ENCODE measurements around the gene PHKA1. TPM values are rescaled to one million over a fixed set of nuclear protein-coding genes. Genes with fewer than 3 reads are reported as not detected.

PHKA1 gene
- total RNA-seq, 1 experiment from 2014 or later: 7.4 TPM

- H3K27ac Mint-ChIP-seq (ENCODE audit: unreplicated experiment): no peak overlapping the region
- no peaks in the 10 kb centered on the region for H3K9me3 Mint-ChIP-seq (ENCODE audit: low read depth, unreplicated experiment)
- no peak for TF ChIP-seq CTCF (IDR thresholded peaks at IDR 0.05; ENCODE audit: unreplicated experiment)
- H3K27me3 Mint-ChIP-seq (ENCODE audit: unreplicated experiment): no peaks in the 10 kb centered on the region
- no TSS peak for BruUV-seq (replicated peaks)
- H3K36me3 Mint-ChIP-seq (ENCODE audit: insufficient read depth, unreplicated experiment): no peaks in the 10 kb centered on the region
- no peak overlapping the region for H3K4me3 Mint-ChIP-seq (ENCODE audit: low read depth, unreplicated experiment)
- CTCF ChIA-PET: no interaction called here
- intact Hi-C loops (cut with micrococcal nuclease; ENCODE audit: unreplicated experiment): no loop called here
- no peaks in the 10 kb centered on the region for H3K4me1 Mint-ChIP-seq (ENCODE audit: low read depth, unreplicated experiment)
- no peak for DNase-seq
These were observed 62.0 kb downstream of the PHKA1 start for GRCh38 chrX:72652082-72652481.

DNA sequence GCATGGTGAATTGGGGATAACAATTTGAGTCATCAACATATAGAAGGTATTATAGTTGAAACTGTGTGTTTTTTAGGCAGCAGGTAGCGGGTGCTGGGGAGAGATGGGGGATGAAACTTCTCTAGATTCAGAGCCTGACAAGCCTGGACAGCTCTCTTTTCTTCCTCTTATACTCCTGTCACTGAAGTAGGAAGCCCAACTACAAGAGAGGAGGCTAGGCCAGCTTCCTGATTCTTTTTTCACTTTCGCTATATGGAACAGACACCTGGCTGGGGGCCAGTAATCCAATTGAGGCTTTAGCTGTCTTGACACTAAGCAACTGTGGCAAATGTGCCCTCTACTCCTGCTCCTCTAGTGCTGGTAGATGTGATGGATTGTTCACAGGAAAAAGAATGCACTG is 69.2 kb downstream of the PHKA1 start:
- Mint-ChIP-seq H3K27me3 (ENCODE audit: unreplicated experiment) (no peaks in the 10 kb centered on the region), H3K9me3 (ENCODE audit: low read depth, unreplicated experiment) (no peaks in the 10 kb centered on the region), H3K27ac (ENCODE audit: unreplicated experiment) (no peak overlapping the region), H3K4me3 (ENCODE audit: low read depth, unreplicated experiment) (no peak overlapping the region), H3K36me3 (ENCODE audit: insufficient read depth, unreplicated experiment) (no peaks in the 10 kb centered on the region), H3K4me1 (ENCODE audit: low read depth, unreplicated experiment) (no peaks in the 10 kb centered on the region)
- TF ChIP-seq CTCF (IDR thresholded peaks at IDR 0.05; ENCODE audit: unreplicated experiment): no peak
- DNase-seq: no peak
- CTCF ChIA-PET: interaction anchor here (1.0 kb wide), 1 partner anchor 12 kb away, joined by 4 read pairs; no protein-coding TSS in a partner anchor
- intact Hi-C loops (cut with micrococcal nuclease; ENCODE audit: unreplicated experiment): no loop called here
- no TSS peak for BruUV-seq (replicated peaks)

GRCh38 chrX:72641611-72642010 is 72.5 kb downstream of the PHKA1 start:
- no peak overlapping the region for H3K4me3 Mint-ChIP-seq (ENCODE audit: low read depth, unreplicated experiment)
- H3K27ac Mint-ChIP-seq (ENCODE audit: unreplicated experiment): no peak overlapping the region
- no peak for DNase-seq
- H3K36me3 Mint-ChIP-seq (ENCODE audit: insufficient read depth, unreplicated experiment): no peaks in the 10 kb centered on the region
- BruUV-seq (replicated peaks): no TSS peak
- H3K27me3 Mint-ChIP-seq (ENCODE audit: unreplicated experiment): no peaks in the 10 kb centered on the region
- intact Hi-C loops (cut with micrococcal nuclease; ENCODE audit: unreplicated experiment): no loop called here
- H3K9me3 Mint-ChIP-seq (ENCODE audit: low read depth, unreplicated experiment): no peaks in the 10 kb centered on the region
- no peak for TF ChIP-seq CTCF (IDR thresholded peaks at IDR 0.05; ENCODE audit: unreplicated experiment)
- CTCF ChIA-PET: no interaction called here
- H3K4me1 Mint-ChIP-seq (ENCODE audit: low read depth, unreplicated experiment): no peaks in the 10 kb centered on the region

DNA sequence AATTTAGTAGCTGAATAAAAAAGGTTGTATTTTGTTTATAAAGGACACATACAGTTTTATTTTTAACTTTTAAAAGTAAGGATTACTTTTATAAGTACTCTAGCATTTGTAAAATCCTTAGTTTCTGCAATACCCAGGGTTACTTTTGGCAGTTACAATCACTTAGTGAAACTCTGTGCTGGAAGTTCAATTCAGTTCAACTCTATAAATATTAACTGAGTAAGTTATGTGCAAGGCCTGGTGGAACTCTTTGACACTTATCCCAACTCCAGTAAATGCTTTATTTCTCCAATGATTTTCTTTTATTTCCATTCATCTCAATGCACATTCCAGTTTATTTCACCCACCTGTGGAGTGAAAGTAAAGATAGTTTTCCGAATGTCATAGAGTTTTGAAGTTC is 78.2 kb downstream of the PHKA1 start:
- DNase-seq: no peak
- Mint-ChIP-seq H3K36me3 (ENCODE audit: insufficient read depth, unreplicated experiment) (no peaks in the 10 kb centered on the region), H3K27me3 (ENCODE audit: unreplicated experiment) (no peaks in the 10 kb centered on the region), H3K4me3 (ENCODE audit: low read depth, unreplicated experiment) (no peak overlapping the region), H3K27ac (ENCODE audit: unreplicated experiment) (no peak overlapping the region), H3K9me3 (ENCODE audit: low read depth, unreplicated experiment) (no peaks in the 10 kb centered on the region), H3K4me1 (ENCODE audit: low read depth, unreplicated experiment) (no peaks in the 10 kb centered on the region)
- CTCF ChIA-PET: no interaction called here
- no peak for TF ChIP-seq CTCF (IDR thresholded peaks at IDR 0.05; ENCODE audit: unreplicated experiment)
- intact Hi-C loops (cut with micrococcal nuclease; ENCODE audit: unreplicated experiment): no loop called here
- no TSS peak for BruUV-seq (replicated peaks)

DNA sequence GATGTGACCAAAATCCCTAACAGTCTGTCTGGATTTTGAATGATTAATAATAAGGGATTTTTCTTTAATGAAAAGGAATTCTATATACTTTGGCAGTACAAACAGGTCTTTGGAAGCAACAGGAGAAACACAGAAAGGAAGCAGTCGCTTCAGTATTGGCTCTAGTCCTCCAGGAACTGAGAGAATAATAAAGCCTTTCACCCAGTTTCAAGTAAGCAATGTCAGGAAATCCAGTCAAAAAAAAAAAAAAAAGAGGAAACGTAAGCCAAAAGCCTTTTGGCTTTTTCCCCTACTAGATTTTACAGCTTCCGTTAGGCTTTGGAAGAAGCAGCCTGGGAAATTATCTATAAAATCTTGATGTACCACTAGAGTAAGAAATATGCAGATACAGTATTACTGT is 79.8 kb downstream of the PHKA1 start:
- Mint-ChIP-seq H3K4me3 (ENCODE audit: low read depth, unreplicated experiment) (no peak overlapping the region), H3K4me1 (ENCODE audit: low read depth, unreplicated experiment) (no peaks in the 10 kb centered on the region), H3K27me3 (ENCODE audit: unreplicated experiment) (no peaks in the 10 kb centered on the region), H3K27ac (ENCODE audit: unreplicated experiment) (no peak overlapping the region), H3K9me3 (ENCODE audit: low read depth, unreplicated experiment) (no peaks in the 10 kb centered on the region), H3K36me3 (ENCODE audit: insufficient read depth, unreplicated experiment) (no peaks in the 10 kb centered on the region)
- intact Hi-C loops (cut with micrococcal nuclease; ENCODE audit: unreplicated experiment): no loop called here
- CTCF ChIA-PET: no interaction called here
- BruUV-seq (replicated peaks): no TSS peak
- TF ChIP-seq CTCF (IDR thresholded peaks at IDR 0.05; ENCODE audit: unreplicated experiment): no peak
- DNase-seq: no peak
